Liver (tissue), 3 donors: ENCODE data around the gene DNAJC15.

Source experiments
- EGR1 ChIP-seq, 2 donors: IDR thresholded peaks; 2 replicates each; pipeline ENCODE4 v1.6.1; 2016 to 2018; ENCODE audit warnings: antibody characterized with exemption in 2 of 2, low read depth in 2 of 2
- FOXA1 ChIP-seq: IDR thresholded peaks from 2 replicates; pipeline ENCODE4 v1.6.1; 2016; ENCODE audit warnings: antibody characterized with exemption
- GABPA ChIP-seq, 2 donors: IDR thresholded peaks in 1 of 2; conservative IDR thresholded peaks in 1 of 2; 2 replicates each; pipeline ENCODE4 v1.6.1; 2016; ENCODE audit warnings: antibody characterized with exemption in 2 of 2, mild to moderate bottlenecking in 1 of 2, moderate library complexity in 1 of 2
- JUND ChIP-seq, 2 donors: IDR thresholded peaks; 2 replicates each; pipeline ENCODE4 v1.6.1; 2016; ENCODE audit warnings: antibody characterized with exemption in 2 of 2
- RXRA ChIP-seq, 2 donors: IDR thresholded peaks; 2 replicates each; pipeline ENCODE4 v1.6.1; 2017 to 2018; ENCODE audit warnings: antibody characterized with exemption in 2 of 2, mild to moderate bottlenecking in 1 of 2
- TAF1 ChIP-seq: conservative IDR thresholded peaks from 2 replicates; pipeline ENCODE4 v1.6.1; 2016; ENCODE audit warnings: antibody characterized with exemption, mild to moderate bottlenecking
- YY1 ChIP-seq: IDR thresholded peaks from 2 replicates; pipeline ENCODE4 v1.6.1; 2016; ENCODE audit warnings: antibody characterized with exemption, mild to moderate bottlenecking
- TF ChIP-seq, protein P1 (sequence below): fragments of 150-350 bp; IDR thresholded peaks from 2 replicates; pipeline ENCODE4 v1.5.1; 2017; ENCODE audit warnings: improper control_type of control experiment, low read depth, low read length; ENCODE audit not compliant: missing input control
- TF ChIP-seq, protein P2 (sequence below): IDR thresholded peaks from 2 replicates; pipeline ENCODE4 v1.6.1; 2016; ENCODE audit warnings: antibody characterized with exemption
- TF ChIP-seq, protein P3 (sequence below): IDR thresholded peaks from 2 replicates; pipeline ENCODE4 v1.6.1; 2016; ENCODE audit warnings: antibody characterized with exemption, mild to moderate bottlenecking
- donor health status: healthy.
- donor health status: healthy.

DNA sequence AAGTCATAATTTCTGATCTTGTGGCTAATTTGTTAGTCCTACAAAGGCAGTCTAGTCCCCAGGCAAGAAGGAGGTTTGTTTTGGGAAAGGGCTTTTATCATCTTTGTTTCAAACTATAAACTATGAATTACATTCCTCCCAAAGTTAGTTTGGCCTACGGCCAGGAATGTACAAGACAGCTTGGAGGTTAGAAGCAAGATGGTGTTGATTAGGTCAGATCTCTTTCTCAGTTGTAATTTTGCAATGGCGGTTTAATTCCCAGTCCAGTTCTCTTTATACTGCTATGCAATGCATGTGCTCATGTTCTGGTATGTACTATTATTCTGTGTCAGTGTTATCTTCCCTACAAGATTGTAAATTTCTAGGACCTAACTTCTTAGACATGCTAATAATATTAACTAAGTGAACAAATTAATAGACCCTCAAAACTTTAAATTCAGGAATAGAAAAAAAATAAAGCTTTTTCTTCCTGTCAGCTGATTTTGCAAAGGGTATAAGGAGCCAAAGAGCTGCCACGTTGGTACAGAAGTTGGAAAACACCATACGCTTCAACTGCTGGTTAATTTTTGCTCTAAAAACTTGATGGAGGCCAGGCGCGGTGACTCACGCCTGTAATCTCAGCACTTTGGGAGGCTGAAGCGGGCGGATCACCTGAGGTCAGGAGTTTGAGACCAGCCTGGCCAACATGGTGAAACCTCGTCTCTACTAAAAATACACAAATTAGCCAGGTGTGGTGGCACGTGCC, 1.3 kb upstream of the DNAJC15 start:
- TF ChIP-seq GABPA (IDR thresholded peaks at IDR 0.05 in 1 of 2, conservative IDR thresholded peaks at IDR 0.05 in 1 of 2) (no peak), YY1 (no peak), JUND (IDR thresholded peaks at IDR 0.05) (no peak), FOXA1 (no peak), EGR1 (IDR thresholded peaks at IDR 0.05; ENCODE audit: low read depth in 2 of 2) (no peak), TAF1 (no peak), RXRA (IDR thresholded peaks at IDR 0.05) (no peak)
- TF ChIP-seq, protein P1, sequence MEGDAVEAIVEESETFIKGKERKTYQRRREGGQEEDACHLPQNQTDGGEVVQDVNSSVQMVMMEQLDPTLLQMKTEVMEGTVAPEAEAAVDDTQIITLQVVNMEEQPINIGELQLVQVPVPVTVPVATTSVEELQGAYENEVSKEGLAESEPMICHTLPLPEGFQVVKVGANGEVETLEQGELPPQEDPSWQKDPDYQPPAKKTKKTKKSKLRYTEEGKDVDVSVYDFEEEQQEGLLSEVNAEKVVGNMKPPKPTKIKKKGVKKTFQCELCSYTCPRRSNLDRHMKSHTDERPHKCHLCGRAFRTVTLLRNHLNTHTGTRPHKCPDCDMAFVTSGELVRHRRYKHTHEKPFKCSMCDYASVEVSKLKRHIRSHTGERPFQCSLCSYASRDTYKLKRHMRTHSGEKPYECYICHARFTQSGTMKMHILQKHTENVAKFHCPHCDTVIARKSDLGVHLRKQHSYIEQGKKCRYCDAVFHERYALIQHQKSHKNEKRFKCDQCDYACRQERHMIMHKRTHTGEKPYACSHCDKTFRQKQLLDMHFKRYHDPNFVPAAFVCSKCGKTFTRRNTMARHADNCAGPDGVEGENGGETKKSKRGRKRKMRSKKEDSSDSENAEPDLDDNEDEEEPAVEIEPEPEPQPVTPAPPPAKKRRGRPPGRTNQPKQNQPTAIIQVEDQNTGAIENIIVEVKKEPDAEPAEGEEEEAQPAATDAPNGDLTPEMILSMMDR: no peak
- TF ChIP-seq, protein P2, sequence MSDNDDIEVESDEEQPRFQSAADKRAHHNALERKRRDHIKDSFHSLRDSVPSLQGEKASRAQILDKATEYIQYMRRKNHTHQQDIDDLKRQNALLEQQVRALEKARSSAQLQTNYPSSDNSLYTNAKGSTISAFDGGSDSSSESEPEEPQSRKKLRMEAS: no peak
- TF ChIP-seq, protein P3, sequence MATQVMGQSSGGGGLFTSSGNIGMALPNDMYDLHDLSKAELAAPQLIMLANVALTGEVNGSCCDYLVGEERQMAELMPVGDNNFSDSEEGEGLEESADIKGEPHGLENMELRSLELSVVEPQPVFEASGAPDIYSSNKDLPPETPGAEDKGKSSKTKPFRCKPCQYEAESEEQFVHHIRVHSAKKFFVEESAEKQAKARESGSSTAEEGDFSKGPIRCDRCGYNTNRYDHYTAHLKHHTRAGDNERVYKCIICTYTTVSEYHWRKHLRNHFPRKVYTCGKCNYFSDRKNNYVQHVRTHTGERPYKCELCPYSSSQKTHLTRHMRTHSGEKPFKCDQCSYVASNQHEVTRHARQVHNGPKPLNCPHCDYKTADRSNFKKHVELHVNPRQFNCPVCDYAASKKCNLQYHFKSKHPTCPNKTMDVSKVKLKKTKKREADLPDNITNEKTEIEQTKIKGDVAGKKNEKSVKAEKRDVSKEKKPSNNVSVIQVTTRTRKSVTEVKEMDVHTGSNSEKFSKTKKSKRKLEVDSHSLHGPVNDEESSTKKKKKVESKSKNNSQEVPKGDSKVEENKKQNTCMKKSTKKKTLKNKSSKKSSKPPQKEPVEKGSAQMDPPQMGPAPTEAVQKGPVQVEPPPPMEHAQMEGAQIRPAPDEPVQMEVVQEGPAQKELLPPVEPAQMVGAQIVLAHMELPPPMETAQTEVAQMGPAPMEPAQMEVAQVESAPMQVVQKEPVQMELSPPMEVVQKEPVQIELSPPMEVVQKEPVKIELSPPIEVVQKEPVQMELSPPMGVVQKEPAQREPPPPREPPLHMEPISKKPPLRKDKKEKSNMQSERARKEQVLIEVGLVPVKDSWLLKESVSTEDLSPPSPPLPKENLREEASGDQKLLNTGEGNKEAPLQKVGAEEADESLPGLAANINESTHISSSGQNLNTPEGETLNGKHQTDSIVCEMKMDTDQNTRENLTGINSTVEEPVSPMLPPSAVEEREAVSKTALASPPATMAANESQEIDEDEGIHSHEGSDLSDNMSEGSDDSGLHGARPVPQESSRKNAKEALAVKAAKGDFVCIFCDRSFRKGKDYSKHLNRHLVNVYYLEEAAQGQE: no peak
